K562 (cell line): ENCODE measurements around the gene CHAMP1. TPM values are rescaled to one million over a fixed set of nuclear protein-coding genes. Genes with fewer than 3 reads are reported as not detected.

Source experiments
- ATAC-seq: fragments of 200-7000 bp; cut with Tn5 transposase; 3 replicates; pipeline ENCODE4 v1.9.1; 2020; ENCODE audit warnings: moderate library complexity
- BruUV-seq: library from RNA; stranded (reverse); fragments of 400-500 nt; replicated peaks from 2 replicates; lab custom pipeline; 2021; lab: Mats Ljungman, UMichigan
- CTCF ChIA-PET: fragments of 300-600 bp; formaldehyde crosslinking; extraction: SDS; loops from one replicate; lab custom pipeline; 2021; ENCODE audit warnings: low intra/inter-chr PET ratio; lab: Yijun Ruan, JAX
- POLR2A ChIA-PET: fragments of 300-600, 350-650 bp; sonication (Branson Sonifier 250); formaldehyde crosslinking; extraction: SDS; loops from one replicate; lab custom pipeline; 2021; ENCODE audit warnings: antibody characterized with exemption, inconsistent platforms; lab: Yijun Ruan, JAX
- DNase-seq, 4 experiments: peaks; one replicate each; pipeline versions ENCODE4 v3.0.0 to v3.0.0-alpha.2; 2011 to 2018; ENCODE audit warnings: low spot score in 3 of 4, mixed read lengths in 3 of 4; ENCODE audit errors: extremely low read depth in 1 of 4
- FAIRE-seq: peaks from 2 replicates; lab custom pipeline; 2011; peaks lifted over from hg19 to GRCh38; lab: Jason Lieb, UNC
- H2AFZ ChIP-seq: 2 replicates; pipeline ENCODE4 v1.6.0; 2011; ENCODE audit warnings: low read depth, low read length, control low read depth, inconsistent platforms
- H3K27ac ChIP-seq: fragments of 200-600 bp; 3 replicates; pipeline ENCODE4 v1.8.0; 2011; ENCODE audit warnings: low read depth, mild to moderate bottlenecking, control low read depth, inconsistent platforms, low read length, moderate library complexity, mixed read lengths; ENCODE audit errors: extremely low read depth
- H3K27me3 ChIP-seq, 2 experiments: fragments of 300-600 bp in 1 of 2; 2 replicates in 1 of 2; 3 replicates in 1 of 2; pipeline versions ENCODE4 v1.6.0 to v1.8.0; 2011; ENCODE audit warnings: inconsistent platforms in 2 of 2, low read length in 2 of 2, mild to moderate bottlenecking in 1 of 2, mixed read lengths in 1 of 2, moderate library complexity in 1 of 2; ENCODE audit not compliant: control insufficient read depth in 2 of 2, insufficient read depth in 2 of 2
- H3K36me3 ChIP-seq: fragments of 300-600 bp; 3 replicates; pipeline ENCODE4 v1.8.0; 2011; ENCODE audit warnings: mild to moderate bottlenecking, low read length, inconsistent platforms; ENCODE audit not compliant: control insufficient read depth, insufficient read depth
- H3K4me1 ChIP-seq, 2 experiments: fragments of 200-600 bp in 1 of 2; replicated peaks in 1 of 2; 2 replicates in 1 of 2; 3 replicates in 1 of 2; pipeline versions ENCODE4 v1.5.1 to v1.8.0; 2011; ENCODE audit warnings: inconsistent platforms in 2 of 2, low read length in 2 of 2, mild to moderate bottlenecking in 1 of 2, mixed read lengths in 1 of 2, moderate library complexity in 1 of 2; ENCODE audit not compliant: control insufficient read depth in 2 of 2, insufficient read depth in 2 of 2
- H3K4me2 ChIP-seq: 2 replicates; pipeline ENCODE4 v1.6.1; 2011; ENCODE audit warnings: low read length, control low read depth, inconsistent platforms, mixed read lengths; ENCODE audit not compliant: insufficient read depth
- H3K4me3 ChIP-seq: fragments of 200-600 bp; sonication (generic), shearing (Covaris generic); 2 replicates; pipeline ENCODE4 v1.5.1; 2016; ENCODE audit warnings: control low read depth, inconsistent platforms
- H3K79me2 ChIP-seq: fragments of 200-600 bp; 3 replicates; pipeline ENCODE4 v1.8.0; 2011; ENCODE audit warnings: low read length, inconsistent platforms; ENCODE audit not compliant: control insufficient read depth, insufficient read depth
- H3K9ac ChIP-seq, 2 experiments: 2 replicates each; pipeline versions ENCODE4 v1.6.0 to v1.6.1; 2011; ENCODE audit warnings: low read depth in 2 of 2, low read length in 2 of 2, control low read depth in 1 of 2, inconsistent platforms in 1 of 2, mild to moderate bottlenecking in 1 of 2, mixed read lengths in 1 of 2; ENCODE audit not compliant: insufficient read depth in 1 of 2
- H3K9me1 ChIP-seq: one replicate; pipeline ENCODE4 v1.6.0; 2011; ENCODE audit warnings: inconsistent platforms, mild to moderate bottlenecking, low read length, moderate library complexity; ENCODE audit not compliant: control insufficient read depth, insufficient read depth
- H3K9me3 ChIP-seq: replicated peaks from 2 replicates; pipeline ENCODE4 v1.5.1; 2011; ENCODE audit warnings: low read depth, low read length, inconsistent platforms; ENCODE audit not compliant: control insufficient read depth, insufficient read depth
- H4K20me1 ChIP-seq: replicated peaks from 2 replicates; pipeline ENCODE4 v1.6.1; 2011; ENCODE audit warnings: low read length, inconsistent platforms, mixed read lengths; ENCODE audit not compliant: control insufficient read depth, insufficient read depth
- ZBTB12 ChIP-seq: fragments of 250-450 bp; sonication (Bioruptor Pico); IDR thresholded peaks from 2 replicates; pipeline ENCODE4 v1.4.0; 2020
- ZBTB40 ChIP-seq, 2 experiments: fragments of 450-650 bp in 1 of 2; sonication (generic) in 1 of 2; formaldehyde crosslinking in 1 of 2; IDR thresholded peaks; 2 replicates each; pipeline versions ENCODE4 v1.7.1 to v1.9.0; 2016 to 2022; ENCODE audit warnings: inconsistent platforms in 1 of 2, mild to moderate bottlenecking in 1 of 2, missing genetic modification reagents in 1 of 2
- ZNF384 ChIP-seq: IDR thresholded peaks from 2 replicates; pipeline ENCODE4 v1.6.1; 2012; ENCODE audit warnings: low read depth, low read length, improper control_type of control experiment
- WGBS: fragments of 100-300 bp; shearing (Covaris generic); methylation state at CpG from one replicate; pipeline ENCODE4 v1.1.6; 2016; ENCODE audit warnings: low coverage, mixed read lengths; ENCODE audit not compliant: insufficient coverage; ENCODE audit errors: missing lambda C conversion rate; 5-methylcytosine and 5-hydroxymethylcytosine counted together
- in situ Hi-C: fragments of 300-500 bp; cut with MboI; formaldehyde crosslinking; loops from 4 replicates; pipeline ENCODE4 v1.15.0; 2018; ENCODE audit warnings: inconsistent platforms, mixed read lengths
- intact Hi-C: fragments of 100-400 bp; cut with micrococcal nuclease; formaldehyde crosslinking; loops from 2 replicates; pipeline ENCODE4 v1.14.2; 2022
- polyA plus RNA-seq, 8 experiments: library from polyadenylated mRNA; depleted of rRNA in 4 of 8; stranded (reverse) in 5 of 8; unstranded in 3 of 8; fragments of >200 nt; fragmentation: Nextera tagmentation in 2 of 8; fragmentation: Illumina TruSeq in 1 of 8; extraction: Ambion mirVana in 2 of 8; extraction: Trizol in 1 of 8; gene quantifications; 2 replicates each; pipeline versions ENCODE4 v1.2.1 to v1.2.3, GENCODE V29; 2011 to 2014; ENCODE audit warnings: inconsistent platforms in 1 of 8, missing spikeins in 1 of 8
- total RNA-seq, 7 experiments: library from RNA; depleted of rRNA in 6 of 7; stranded (reverse); fragments of >200 nt in 6 of 7; fragmentation: Illumina TruSeq in 2 of 7; extraction: Trizol in 2 of 7; gene quantifications; 2 replicates each; pipeline versions ENCODE4 v1.2.1 to v1.2.3, GENCODE V29; 2011 to 2021; ENCODE audit warnings: low replicate concordance in 1 of 7

The CHAMP1 gene
- total and polyA plus RNA-seq, 9 of the 15 experiments (the other 6 are each of a cell fraction or from before 2014, with no cell fraction given) = 0.70 to 40.6 (median 15.3) TPM

- no peak for FAIRE-seq
- Histone ChIP-seq H3K36me3 (peaks cover 37% of the 10 kb centered on the region), H3K27ac (peak overlapping the region; percentile 3; the same call in 1 of the 3 replicates), H3K27me3 (no peaks in the 10 kb centered on the region), H3K79me2 (peaks cover 84% of the 10 kb centered on the region), H3K9me3 (no peaks in the 10 kb centered on the region), H3K4me1 (peaks cover 22 to 27% of the 10 kb centered on the region in 2 experiments; a peak in 4 of 5 replicates), H3K4me3 (no peak overlapping the region), H3K9me1 (no peaks in the 10 kb centered on the region), H4K20me1 (peaks cover 12% of the 10 kb centered on the region; the same call in 1 of the 2 replicates), H2AFZ (no peak overlapping the region), H3K9ac (0 out of 4 replicates have a peak overlapping the region, but pooled peaks of 1 of the 2 experiments have one; percentile 20), H3K4me2 (0 out of 2 replicates have a peak overlapping the region, but pooled peaks have one; percentile 25)
- ChIA-PET CTCF (no interaction called here), POLR2A (interaction anchor here (0.6 to 1.0 kb wide), 2 partner anchors 16 to 34 kb away, joined by 3 read pairs; no protein-coding TSS in a partner anchor)
- 0% methylated on average over 1 of the region's 1 CpG for WGBS
- no TSS peak for BruUV-seq
- intact Hi-C loops = no loop called here
- in situ Hi-C loops = no loop called here
- TF ChIP-seq ZBTB12 (CRISPR knock-in tag) (no peak), ZBTB40 (IDR thresholded peaks at IDR 0.05) (peak; percentile 51; the same call in 1 of the 2 replicates), ZBTB40 (CRISPR knock-in tag; IDR thresholded peaks at IDR 0.05) (no peak), ZNF384 (peak; percentile 80)
- DNase-seq = no peak
- no peak for ATAC-seq
These were observed 4.3 kb downstream of the CHAMP1 start for GRCh38 chr13:114318624-114319023.
